HEK293T (cell line): ENCODE measurements around the gene COBLL1.

ENCODE experiments used
- CTCF ChIA-PET: fragments of 350-600 bp; formaldehyde crosslinking; extraction: SDS; loops from one replicate; lab custom pipeline; 2021; ENCODE audit warnings: antibody characterized with exemption, inconsistent platforms; lab: Yijun Ruan, JAX
- POLR2A ChIA-PET: fragments of 350-600 bp; formaldehyde crosslinking; extraction: SDS; loops from one replicate; lab custom pipeline; 2020; ENCODE audit warnings: antibody characterized with exemption, inconsistent platforms; lab: Yijun Ruan, JAX
- DNase-seq: peaks from one replicate; pipeline ENCODE4 v3.0.0; 2012; ENCODE audit warnings: mixed read lengths; ENCODE audit errors: extremely low spot score
- ARNT ChIP-seq: fragments of 450-650 bp; IDR thresholded peaks from 2 replicates; pipeline ENCODE4 v1.6.1; 2017; ENCODE audit warnings: mild to moderate bottlenecking
- BHLHE40 ChIP-seq: fragments of 450-650 bp; IDR thresholded peaks from 2 replicates; pipeline ENCODE4 v1.6.1; 2016; ENCODE audit warnings: mild to moderate bottlenecking, moderate library complexity, borderline replicate concordance
- CTBP1 ChIP-seq: fragments of 450-650 bp; IDR thresholded peaks from 2 replicates; pipeline ENCODE4 v1.6.1; 2016; ENCODE audit warnings: borderline replicate concordance
- ELF4 ChIP-seq: fragments of 450-650 bp; IDR thresholded peaks from 2 replicates; pipeline ENCODE4 v1.6.1; 2017; ENCODE audit warnings: antibody characterized with exemption
- FOXA1 ChIP-seq: fragments of 450-650 bp; IDR thresholded peaks from 2 replicates; pipeline ENCODE4 v1.6.1; 2016; ENCODE audit warnings: mild to moderate bottlenecking
- FOXK2 ChIP-seq: fragments of 450-650 bp; IDR thresholded peaks from 2 replicates; pipeline ENCODE4 v1.6.1; 2016; ENCODE audit warnings: mild to moderate bottlenecking
- FOXM1 ChIP-seq: fragments of 450-650 bp; IDR thresholded peaks from 2 replicates; pipeline ENCODE4 v1.6.1; 2017; ENCODE audit warnings: mild to moderate bottlenecking, borderline replicate concordance
- HDGF ChIP-seq: fragments of 450-650 bp; IDR thresholded peaks from 2 replicates; pipeline ENCODE4 v1.6.1; 2017; ENCODE audit warnings: antibody characterized with exemption, borderline replicate concordance
- L3MBTL2 ChIP-seq: fragments of 450-650 bp; conservative IDR thresholded peaks from 2 replicates; pipeline ENCODE4 v1.6.1; 2016; ENCODE audit warnings: mild to moderate bottlenecking
- LEF1 ChIP-seq: fragments of 450-650 bp; IDR thresholded peaks from 2 replicates; pipeline ENCODE4 v1.6.1; 2017; ENCODE audit warnings: mild to moderate bottlenecking, borderline replicate concordance
- NFRKB ChIP-seq: fragments of 450-650 bp; IDR thresholded peaks from 2 replicates; pipeline ENCODE4 v1.6.1; 2016; ENCODE audit warnings: mild to moderate bottlenecking, moderate library complexity
- PKNOX1 ChIP-seq: fragments of 450-650 bp; IDR thresholded peaks from 2 replicates; pipeline ENCODE4 v1.6.1; 2016
- SP1 ChIP-seq: fragments of 450-650 bp; IDR thresholded peaks from 2 replicates; pipeline ENCODE4 v1.6.1; 2017
- SUZ12 ChIP-seq: fragments of 450-650 bp; IDR thresholded peaks from 2 replicates; pipeline ENCODE4 v1.6.1; 2016; ENCODE audit warnings: mild to moderate bottlenecking
- TARDBP ChIP-seq: fragments of 450-650 bp; IDR thresholded peaks from 2 replicates; pipeline ENCODE4 v1.6.1; 2016
- ZNF384 ChIP-seq: fragments of 450-650 bp; IDR thresholded peaks from 2 replicates; pipeline ENCODE4 v1.6.1; 2016

Gene COBLL1

GRCh38 chr2:164671664-164672396, 169.8 kb downstream of the COBLL1 start:
- ChIA-PET CTCF (no interaction called here), POLR2A (no interaction called here)
- no peak for DNase-seq

GRCh38 chr2:164669291-164669690, 172.3 kb downstream of the COBLL1 start:
- TF ChIP-seq PKNOX1, result no peak
- TF ChIP-seq NFRKB, result no peak
- no peak for TF ChIP-seq BHLHE40
- TF ChIP-seq ELF4, result no peak
- no peak for TF ChIP-seq FOXA1
- no peak for TF ChIP-seq HDGF
- TF ChIP-seq LEF1, result no peak
- TF ChIP-seq SUZ12, result no peak
- TF ChIP-seq ZNF384, result no peak
- TF ChIP-seq ARNT, result no peak
- no peak for TF ChIP-seq FOXM1
- TF ChIP-seq SP1, result no peak
- TF ChIP-seq CTBP1, result no peak
- POLR2A ChIA-PET, result no interaction called here
- DNase-seq, result no peak
- CTCF ChIA-PET, result no interaction called here

More at GRCh38 chr2:164671664-164672396, 169.8 kb downstream of the COBLL1 start:
- TF ChIP-seq LEF1, result no peak
- TF ChIP-seq BHLHE40, result no peak
- no peak for TF ChIP-seq CTBP1
- TF ChIP-seq SP1, result no peak
- no peak for TF ChIP-seq FOXK2
- TF ChIP-seq SUZ12, result no peak
- no peak for TF ChIP-seq HDGF
- TF ChIP-seq FOXA1, result no peak

GRCh38 chr2:164667566-164667965, 174.1 kb downstream of the COBLL1 start:
- TF ChIP-seq SUZ12 (no peak), NFRKB (no peak), FOXM1 (no peak), LEF1 (no peak), FOXK2 (no peak), PKNOX1 (no peak), ELF4 (no peak), L3MBTL2 (no peak), ARNT (no peak), HDGF (no peak), ZNF384 (no peak), FOXA1 (no peak)
- POLR2A ChIA-PET, result no interaction called here
- CTCF ChIA-PET, result no interaction called here
- DNase-seq, result no peak

- TF ChIP-seq NFRKB, result no peak
- no peak for TF ChIP-seq BHLHE40
- TF ChIP-seq ARNT, result no peak
- TF ChIP-seq ZNF384, result no peak
- TF ChIP-seq TARDBP, result no peak
- no peak for TF ChIP-seq SP1
- TF ChIP-seq CTBP1, result no peak
- TF ChIP-seq FOXM1, result no peak
- no peak for TF ChIP-seq ELF4
- TF ChIP-seq PKNOX1, result no peak
- no peak for TF ChIP-seq FOXA1
- no peak for TF ChIP-seq SUZ12
- no peak for TF ChIP-seq L3MBTL2
- TF ChIP-seq FOXK2, result no peak
- no peak for TF ChIP-seq LEF1
- no peak for TF ChIP-seq HDGF
- ChIA-PET POLR2A (no interaction called here), CTCF (no interaction called here)
- DNase-seq, result no peak
Observed at GRCh38 chr2:164664070-164664469, 177.6 kb downstream of the COBLL1 start.

GRCh38 chr2:164662868-164663631, 178.6 kb downstream of the COBLL1 start:
- POLR2A ChIA-PET, result no interaction called here

More at GRCh38 chr2:164662868-164663631, 178.6 kb downstream of the COBLL1 start:
- TF ChIP-seq FOXK2, result no peak
- no peak for TF ChIP-seq TARDBP
- TF ChIP-seq ZNF384, result no peak
- TF ChIP-seq CTBP1, result no peak
- TF ChIP-seq ELF4, result no peak
- TF ChIP-seq PKNOX1, result no peak
- TF ChIP-seq BHLHE40, result no peak
- TF ChIP-seq ARNT, result no peak
- no peak for TF ChIP-seq NFRKB
- TF ChIP-seq SUZ12, result no peak
- TF ChIP-seq L3MBTL2, result no peak
- no peak for TF ChIP-seq HDGF
- no peak for DNase-seq
- CTCF ChIA-PET, result no interaction called here
